SK-N-SH (cell line): ENCODE data around the gene MZT1. TPM values are rescaled to one million over a fixed set of nuclear protein-coding genes. Genes with fewer than 3 reads are reported as not detected.
"Not testable (repeated sequence)": the region's sequence is repeated elsewhere in the genome, so short reads cannot be mapped to it uniquely, and the experiment has no call there.

Source experiments
- CTCF ChIA-PET: fragments of 300-600, 350-600 bp; formaldehyde crosslinking; extraction: SDS; loops from one replicate; lab custom pipeline; 2021; lab: Yijun Ruan, JAX
- POLR2A ChIA-PET: fragments of 350-600 bp; sonication (Branson Sonifier 250); formaldehyde crosslinking; extraction: SDS; loops from one replicate; lab custom pipeline; 2020; ENCODE audit warnings: antibody characterized with exemption, inconsistent platforms; lab: Yijun Ruan, JAX
- DNase-seq: peaks from one replicate; pipeline ENCODE4 v3.0.0; 2012
- H2AFZ ChIP-seq: fragments of 200-600 bp; sonication (generic); 2 replicates; pipeline ENCODE4 v1.8.1; 2016; ENCODE audit warnings: antibody characterized with exemption, mild to moderate bottlenecking, low read depth
- H3F3A ChIP-seq: fragments of 200-600 bp; sonication (generic); replicated peaks from 2 replicates; pipeline ENCODE3; 2016; ENCODE audit warnings: antibody characterized with exemption, mild to moderate bottlenecking; ENCODE audit not compliant: insufficient read depth
- H3K27ac ChIP-seq, 2 experiments: fragments of 200-500 bp in 1 of 2; fragments of 200-600 bp in 1 of 2; sonication (Bioruptor generic) in 1 of 2; sonication (generic), shearing (Covaris generic) in 1 of 2; 2 replicates each; pipeline versions ENCODE4 v1.5.1 to v1.6.1; 2014 to 2016; ENCODE audit warnings: low read depth in 2 of 2, inconsistent platforms in 1 of 2, low read length in 1 of 2, mild to moderate bottlenecking in 1 of 2, mixed read lengths in 1 of 2
- H3K27me3 ChIP-seq: fragments of 200-600 bp; sonication (generic), shearing (Covaris generic); 2 replicates; pipeline ENCODE4 v1.6.1; 2016; ENCODE audit warnings: mixed run types; ENCODE audit not compliant: insufficient read depth
- H3K36me3 ChIP-seq, 2 experiments: fragments of 200-500 bp in 1 of 2; fragments of 200-600 bp in 1 of 2; sonication (Bioruptor generic) in 1 of 2; sonication (generic) in 1 of 2; replicated peaks in 1 of 2; 2 replicates each; pipeline versions ENCODE3 to v1.5.1; 2014 to 2016; ENCODE audit warnings: low read length in 1 of 2, mild to moderate bottlenecking in 1 of 2; ENCODE audit not compliant: insufficient read depth in 2 of 2, control insufficient read depth in 1 of 2
- H3K4me1 ChIP-seq, 2 experiments: fragments of 200-500 bp in 1 of 2; fragments of 200-600 bp in 1 of 2; sonication (Bioruptor generic) in 1 of 2; sonication (generic), shearing (Covaris generic) in 1 of 2; 2 replicates each; pipeline versions ENCODE4 v1.5.1 to v1.6.1; 2014 to 2016; ENCODE audit warnings: low read depth in 1 of 2, low read length in 1 of 2, mixed run types in 1 of 2; ENCODE audit not compliant: insufficient read depth in 2 of 2, control insufficient read depth in 1 of 2
- H3K4me2 ChIP-seq: fragments of 200-600 bp; sonication (generic), shearing (Covaris generic); 2 replicates; pipeline ENCODE4 v1.6.1; 2017; ENCODE audit warnings: mixed run types
- H3K4me3 ChIP-seq, 2 experiments: fragments of 200-500 bp in 1 of 2; fragments of 200-600 bp in 1 of 2; sonication (Bioruptor generic) in 1 of 2; sonication (generic), shearing (Covaris generic) in 1 of 2; 2 replicates each; pipeline versions ENCODE4 v1.5.1 to v1.8.1; 2014 to 2016; ENCODE audit warnings: low read depth in 2 of 2, inconsistent platforms in 1 of 2, low read length in 1 of 2, mild to moderate bottlenecking in 1 of 2, mixed read lengths in 1 of 2, moderate library complexity in 1 of 2
- H3K79me2 ChIP-seq: fragments of 200-600 bp; sonication (generic); 2 replicates; pipeline ENCODE4 v1.8.1; 2017; ENCODE audit warnings: mild to moderate bottlenecking; ENCODE audit not compliant: insufficient read depth
- H3K9ac ChIP-seq: fragments of 200-600 bp; sonication (generic); 2 replicates; pipeline ENCODE4 v1.6.1; 2017; ENCODE audit warnings: mixed run types
- H3K9me2 ChIP-seq: fragments of 200-600 bp; sonication (generic); 2 replicates; pipeline ENCODE4 v1.6.1; 2017; ENCODE audit warnings: mixed run types
- H3K9me3 ChIP-seq: fragments of 200-600 bp; sonication (generic); 2 replicates; pipeline ENCODE4 v1.6.1; 2017; ENCODE audit warnings: mixed run types, mild to moderate bottlenecking, moderate library complexity
- H4K20me1 ChIP-seq: fragments of 200-600 bp; sonication (generic); 2 replicates; pipeline ENCODE4 v1.6.1; 2017; ENCODE audit warnings: mild to moderate bottlenecking, mixed run types; ENCODE audit not compliant: insufficient read depth
- ELF1 ChIP-seq: IDR thresholded peaks from 2 replicates; pipeline ENCODE4 v1.4.0; 2012
- FOSL2 ChIP-seq: IDR thresholded peaks from 2 replicates; pipeline ENCODE4 v1.4.0; 2012; ENCODE audit warnings: low read depth, mild to moderate bottlenecking, moderate library complexity, borderline replicate concordance
- GABPA ChIP-seq: IDR thresholded peaks from 2 replicates; pipeline ENCODE4 v1.4.0; 2012; ENCODE audit warnings: low read depth, mild to moderate bottlenecking
- MXI1 ChIP-seq: IDR thresholded peaks from 2 replicates; pipeline ENCODE4 v1.6.1; 2012; ENCODE audit warnings: mild to moderate bottlenecking, low read depth, low read length, improper control_type of control experiment
- NFIC ChIP-seq: IDR thresholded peaks from 2 replicates; pipeline ENCODE4 v1.4.0; 2012; ENCODE audit warnings: borderline replicate concordance
- REST ChIP-seq: IDR thresholded peaks from 2 replicates; pipeline ENCODE4 v1.6.1; 2012; ENCODE audit warnings: mild to moderate bottlenecking, low read depth, low read length, moderate library complexity
- RFX5 ChIP-seq: IDR thresholded peaks from 2 replicates; pipeline ENCODE4 v1.6.1; 2012; ENCODE audit warnings: mild to moderate bottlenecking, improper control_type of control experiment, low read length
- SIN3A ChIP-seq: IDR thresholded peaks from 2 replicates; pipeline ENCODE4 v1.6.1; 2012; ENCODE audit warnings: low read depth, mild to moderate bottlenecking, low read length, moderate library complexity, borderline replicate concordance
- SMC3 ChIP-seq: IDR thresholded peaks from 2 replicates; pipeline ENCODE4 v1.6.1; 2012; ENCODE audit warnings: low read depth, low read length, improper control_type of control experiment
- TAF1 ChIP-seq: IDR thresholded peaks from 2 replicates; pipeline ENCODE4 v1.6.1; 2012; ENCODE audit warnings: low read depth, mild to moderate bottlenecking, low read length, moderate library complexity, borderline replicate concordance
- TCF12 ChIP-seq: IDR thresholded peaks from 2 replicates; pipeline ENCODE4 v1.4.0; 2012
- WGBS: methylation state at CpG from one replicate; pipeline ENCODE4 v1.1.6; 2017; ENCODE audit warnings: low lambda C conversion rate; 5-methylcytosine and 5-hydroxymethylcytosine counted together
- polyA plus RNA-seq, 3 experiments: library from polyadenylated mRNA; depleted of rRNA; stranded (reverse); fragments of >200 nt; gene quantifications; 2 replicates each; pipeline ENCODE4 v1.2.3, GENCODE V29; 2012
- TF ChIP-seq, protein P1 (sequence below): fragments of 150-350 bp; IDR thresholded peaks from 2 replicates; pipeline ENCODE4 v1.6.1; 2017; ENCODE audit warnings: antibody characterized with exemption, low read length, low read depth, borderline replicate concordance

Gene MZT1
- polyA plus RNA-seq, 1 of the 3 experiments (the other 2 are of a cell fraction), result 8.2 TPM

- Histone ChIP-seq H3K36me3 (peaks cover 19% of the 10 kb centered on the region in 2 experiments), H3K79me2 (peaks cover 96% of the 10 kb centered on the region), H3K4me1 (peaks cover 5 to 13% of the 10 kb centered on the region in 2 experiments; a peak in 3 of 4 replicates), H3K9ac (peak overlapping the region; percentile 72), H3K4me3 (peak overlapping the region; percentile 83 to 99), H3K4me2 (peak overlapping the region; percentile 80)
- H3F3A ChIP-seq, H3K9me2 ChIP-seq, DNase-seq, H3K27ac ChIP-seq, H3K9me3 ChIP-seq, H3K27me3 ChIP-seq, POLR2A ChIA-PET, H2AFZ ChIP-seq, CTCF ChIA-PET, H4K20me1 ChIP-seq: not testable (repeated sequence)
- 65% methylated on average over 15 of the region's 15 CpGs for WGBS
Measured at GRCh38 chr13:72726185-72726584, 1.2 kb downstream of the MZT1 start.

DNA sequence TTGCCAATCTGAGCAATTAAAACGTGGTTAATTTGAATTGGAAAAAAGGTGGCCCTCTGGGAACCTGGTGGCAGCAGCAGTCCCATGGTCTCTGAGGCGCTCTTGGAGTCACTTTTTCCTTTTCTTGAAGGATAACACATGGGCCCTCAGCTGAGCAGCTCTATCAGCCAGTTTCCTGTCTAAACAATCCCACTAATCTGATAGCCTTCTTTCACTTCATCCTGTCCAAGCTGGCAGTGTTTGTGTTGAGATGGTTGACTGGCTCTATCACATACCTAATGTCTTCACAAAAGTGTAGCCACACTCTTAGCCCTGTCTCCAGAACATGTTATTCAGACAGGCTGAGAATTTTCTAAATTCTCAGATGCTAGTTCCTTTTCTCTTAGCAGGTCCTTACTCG is 10.7 kb downstream of the MZT1 start:
- Histone ChIP-seq H3K4me3 (no peak overlapping the region), H3K9me2 (no peaks in the 10 kb centered on the region), H3K27ac (no peak overlapping the region), H4K20me1 (no peaks in the 10 kb centered on the region), H3K27me3 (no peaks in the 10 kb centered on the region), H2AFZ (no peak overlapping the region), H3K4me1 (no peaks in the 10 kb centered on the region; a peak in 1 of 4 replicates), H3F3A (no peaks in the 10 kb centered on the region), H3K9ac (no peak overlapping the region), H3K9me3 (no peaks in the 10 kb centered on the region), H3K79me2 (peaks cover 99% of the 10 kb centered on the region), H3K36me3 (peaks cover 38 to 65% of the 10 kb centered on the region in 2 experiments), H3K4me2 (no peak overlapping the region)
- no peak for DNase-seq
- POLR2A ChIA-PET, result no interaction called here
- WGBS, result 64% methylated on average over 3 of the region's 3 CpGs
- TF ChIP-seq REST (no peak), ELF1 (no peak), GABPA (no peak), NFIC (no peak), MXI1 (no peak), SMC3 (no peak), FOSL2 (no peak), TAF1 (no peak), RFX5 (no peak), TCF12 (no peak), SIN3A (no peak)
- TF ChIP-seq, protein P1, sequence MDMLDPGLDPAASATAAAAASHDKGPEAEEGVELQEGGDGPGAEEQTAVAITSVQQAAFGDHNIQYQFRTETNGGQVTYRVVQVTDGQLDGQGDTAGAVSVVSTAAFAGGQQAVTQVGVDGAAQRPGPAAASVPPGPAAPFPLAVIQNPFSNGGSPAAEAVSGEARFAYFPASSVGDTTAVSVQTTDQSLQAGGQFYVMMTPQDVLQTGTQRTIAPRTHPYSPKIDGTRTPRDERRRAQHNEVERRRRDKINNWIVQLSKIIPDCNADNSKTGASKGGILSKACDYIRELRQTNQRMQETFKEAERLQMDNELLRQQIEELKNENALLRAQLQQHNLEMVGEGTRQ, result no peak
- CTCF ChIA-PET, result no interaction called here
